ENCODE data around the gene EML1. TPM values are rescaled to one million over a fixed set of nuclear protein-coding genes. Genes with fewer than 3 reads are reported as not detected.
"Not testable (repeated sequence)": the region's sequence is repeated elsewhere in the genome, so short reads cannot be mapped to it uniquely, and the experiment has no call there.

EML1 gene
- total RNA-seq, 1 donor from 2014 or later: 37.6 TPM

GRCh38 chr14:99947695-99948094, 154.5 kb downstream of the EML1 start:
- Histone ChIP-seq H3K4me3 (ENCODE audit: low read length in 3 of 3) (no peak overlapping the region), H3K9me3 (ENCODE audit: control insufficient read depth in 3 of 3, low read length in 3 of 3) (no peaks in the 10 kb centered on the region), H3K36me3 (ENCODE audit: control insufficient read depth in 3 of 3, insufficient read depth in 3 of 3, low read length in 3 of 3) (peaks cover 0 to 9% (median under 1%) of the 10 kb centered on the region in 3 donors), H3K27me3 (ENCODE audit: control insufficient read depth in 3 of 3, insufficient read depth in 3 of 3, low read length in 3 of 3) (peaks cover 9 to 24% (median 17%) of the 10 kb centered on the region in 3 donors), H3K27ac (ENCODE audit: low read depth, low read length) (peak overlapping the region; percentile 20), H3K9ac (ENCODE audit: low read depth in 1 of 3, low read length in 3 of 3) (no peak overlapping the region), H3K4me1 (ENCODE audit: control insufficient read depth in 3 of 3, insufficient read depth in 3 of 3, low read length in 3 of 3) (peaks cover 8 to 33% (median 9%) of the 10 kb centered on the region in 3 donors)

DNA sequence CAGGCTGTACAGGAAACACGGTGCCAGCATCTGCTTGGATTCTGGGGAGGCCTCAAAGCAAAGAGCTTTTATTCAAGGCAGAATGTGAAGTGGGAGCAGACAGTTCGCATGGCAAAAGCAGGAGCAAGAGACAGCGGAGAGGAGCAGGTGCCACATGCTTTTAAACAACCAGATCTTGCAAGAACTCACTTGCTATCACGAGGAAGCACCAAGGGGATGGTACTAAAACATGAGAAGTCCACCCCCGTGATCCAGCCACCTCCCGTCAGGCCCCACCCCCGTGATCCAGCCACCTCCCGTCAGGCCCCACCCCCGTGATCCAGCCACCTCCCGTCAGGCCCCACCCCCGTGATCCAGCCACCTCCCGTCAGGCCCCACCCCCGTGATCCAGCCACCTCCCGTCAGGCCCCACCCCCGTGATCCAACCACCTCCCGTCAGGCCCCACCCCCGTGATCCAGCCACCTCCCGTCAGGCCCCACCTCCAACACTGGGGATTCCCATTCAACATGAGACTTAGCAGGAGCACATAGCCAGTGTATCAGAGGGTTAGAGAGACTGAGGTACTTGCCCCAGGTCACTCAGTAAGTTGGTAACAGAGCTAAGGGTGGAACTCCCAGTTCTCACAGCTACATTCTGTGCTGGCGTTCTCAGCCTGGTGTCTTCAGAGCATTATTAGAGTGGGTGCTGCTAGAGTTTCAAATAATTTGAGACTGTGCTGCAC, 156.0 kb downstream of the EML1 start:
- peak overlapping the region; percentile 43 for H3K27ac ChIP-seq (ENCODE audit: low read depth, low read length)
- not testable (repeated sequence) for H3K9me3 ChIP-seq (ENCODE audit: control insufficient read depth in 3 of 3, low read length in 3 of 3); H3K36me3 ChIP-seq (ENCODE audit: control insufficient read depth in 3 of 3, insufficient read depth in 3 of 3, low read length in 3 of 3); H3K9ac ChIP-seq (ENCODE audit: low read depth in 1 of 3, low read length in 3 of 3); H3K4me3 ChIP-seq (ENCODE audit: low read length in 3 of 3)
- H3K27me3 ChIP-seq (ENCODE audit: control insufficient read depth in 3 of 3, insufficient read depth in 3 of 3, low read length in 3 of 3): peaks cover 17 to 28% (median 18%) of the 10 kb centered on the region in 3 donors
- peaks cover 8 to 33% (median 9%) of the 10 kb centered on the region in 3 donors for H3K4me1 ChIP-seq (ENCODE audit: control insufficient read depth in 3 of 3, insufficient read depth in 3 of 3, low read length in 3 of 3)

GRCh38 chr14:99950181-99950580, 157.0 kb downstream of the EML1 start:
- Histone ChIP-seq H3K36me3 (ENCODE audit: control insufficient read depth in 3 of 3, insufficient read depth in 3 of 3, low read length in 3 of 3) (no peaks in the 10 kb centered on the region), H3K27me3 (ENCODE audit: control insufficient read depth in 3 of 3, insufficient read depth in 3 of 3, low read length in 3 of 3) (peaks cover 17 to 28% (median 18%) of the 10 kb centered on the region in 3 donors), H3K27ac (ENCODE audit: low read depth, low read length) (no peak overlapping the region), H3K9me3 (ENCODE audit: control insufficient read depth in 3 of 3, low read length in 3 of 3) (no peaks in the 10 kb centered on the region), H3K4me1 (ENCODE audit: control insufficient read depth in 3 of 3, insufficient read depth in 3 of 3, low read length in 3 of 3) (peaks cover 8 to 33% (median 9%) of the 10 kb centered on the region in 3 donors), H3K4me3 (ENCODE audit: low read length in 3 of 3) (no peak overlapping the region), H3K9ac (ENCODE audit: low read depth in 1 of 3, low read length in 3 of 3) (no peak overlapping the region)

DNA sequence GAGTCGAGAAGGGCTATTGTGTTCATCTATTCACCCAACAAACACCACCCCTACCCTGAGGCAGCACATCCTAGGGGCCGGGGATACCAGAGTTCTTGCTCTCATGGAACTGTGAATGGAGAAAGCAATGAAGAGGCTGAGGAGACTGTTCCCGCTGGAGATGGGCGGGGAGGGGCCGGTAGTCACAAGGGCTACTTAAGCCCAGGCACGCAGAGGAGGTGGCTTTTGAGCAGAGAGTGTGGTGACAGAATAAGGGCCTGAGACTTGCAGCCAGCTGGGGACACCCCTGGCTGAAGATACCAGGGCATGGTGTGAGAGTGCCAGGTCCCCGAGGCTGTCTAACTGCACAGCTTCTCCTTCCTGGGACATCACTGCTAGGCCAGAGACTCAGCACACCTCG, 157.9 kb downstream of the EML1 start:
- Histone ChIP-seq H3K9me3 (ENCODE audit: control insufficient read depth in 3 of 3, low read length in 3 of 3) (no peaks in the 10 kb centered on the region), H3K4me3 (ENCODE audit: low read length in 3 of 3) (no peak overlapping the region), H3K27ac (ENCODE audit: low read depth, low read length) (no peak overlapping the region), H3K9ac (ENCODE audit: low read depth in 1 of 3, low read length in 3 of 3) (no peak overlapping the region), H3K4me1 (ENCODE audit: control insufficient read depth in 3 of 3, insufficient read depth in 3 of 3, low read length in 3 of 3) (peaks cover 8 to 32% (median 9%) of the 10 kb centered on the region in 3 donors), H3K27me3 (ENCODE audit: control insufficient read depth in 3 of 3, insufficient read depth in 3 of 3, low read length in 3 of 3) (peaks cover 17 to 28% (median 18%) of the 10 kb centered on the region in 3 donors), H3K36me3 (ENCODE audit: control insufficient read depth in 3 of 3, insufficient read depth in 3 of 3, low read length in 3 of 3) (no peaks in the 10 kb centered on the region)

DNA sequence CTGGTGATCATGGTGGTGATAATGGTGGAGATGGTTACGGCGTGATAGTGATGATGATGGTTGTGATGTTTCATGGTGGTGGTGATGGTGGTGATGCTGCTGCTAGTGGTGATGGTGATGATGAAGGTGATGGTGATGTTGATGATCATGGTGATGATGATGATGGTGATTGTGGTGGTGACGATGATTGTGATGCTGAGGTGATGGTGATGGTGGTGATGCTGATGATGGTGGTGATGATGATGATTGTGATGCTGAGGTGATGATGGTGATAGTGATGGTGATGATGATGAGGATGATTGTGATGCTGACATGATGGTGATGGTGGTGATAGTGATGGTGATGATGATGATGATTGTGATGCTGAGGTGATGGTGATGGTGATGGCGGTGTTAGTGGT, 158.8 kb downstream of the EML1 start:
- no peak overlapping the region for H3K9ac ChIP-seq (ENCODE audit: low read depth in 1 of 3, low read length in 3 of 3)
- H3K9me3 ChIP-seq (ENCODE audit: control insufficient read depth in 3 of 3, low read length in 3 of 3): no peaks in the 10 kb centered on the region
- H3K4me3 ChIP-seq (ENCODE audit: low read length in 3 of 3): no peak overlapping the region
- no peak overlapping the region for H3K27ac ChIP-seq (ENCODE audit: low read depth, low read length)
- peaks cover 17 to 28% (median 18%) of the 10 kb centered on the region in 3 donors for H3K27me3 ChIP-seq (ENCODE audit: control insufficient read depth in 3 of 3, insufficient read depth in 3 of 3, low read length in 3 of 3)
- no peaks in the 10 kb centered on the region for H3K36me3 ChIP-seq (ENCODE audit: control insufficient read depth in 3 of 3, insufficient read depth in 3 of 3, low read length in 3 of 3)
- H3K4me1 ChIP-seq (ENCODE audit: control insufficient read depth in 3 of 3, insufficient read depth in 3 of 3, low read length in 3 of 3): peaks cover 0 to 23% (median 7%) of the 10 kb centered on the region in 3 donors

GRCh38 chr14:99952453-99952852, 159.2 kb downstream of the EML1 start:
- Histone ChIP-seq H3K4me3 (ENCODE audit: low read length in 3 of 3) (no peak overlapping the region), H3K9me3 (ENCODE audit: control insufficient read depth in 3 of 3, low read length in 3 of 3) (no peaks in the 10 kb centered on the region), H3K27ac (ENCODE audit: low read depth, low read length) (no peak overlapping the region), H3K27me3 (ENCODE audit: control insufficient read depth in 3 of 3, insufficient read depth in 3 of 3, low read length in 3 of 3) (peaks cover 17 to 28% (median 18%) of the 10 kb centered on the region in 3 donors), H3K36me3 (ENCODE audit: control insufficient read depth in 3 of 3, insufficient read depth in 3 of 3, low read length in 3 of 3) (no peaks in the 10 kb centered on the region), H3K9ac (ENCODE audit: low read depth in 1 of 3, low read length in 3 of 3) (no peak overlapping the region), H3K4me1 (ENCODE audit: control insufficient read depth in 3 of 3, insufficient read depth in 3 of 3, low read length in 3 of 3) (peaks cover 0 to 18% (median 5%) of the 10 kb centered on the region in 3 donors)

DNA sequence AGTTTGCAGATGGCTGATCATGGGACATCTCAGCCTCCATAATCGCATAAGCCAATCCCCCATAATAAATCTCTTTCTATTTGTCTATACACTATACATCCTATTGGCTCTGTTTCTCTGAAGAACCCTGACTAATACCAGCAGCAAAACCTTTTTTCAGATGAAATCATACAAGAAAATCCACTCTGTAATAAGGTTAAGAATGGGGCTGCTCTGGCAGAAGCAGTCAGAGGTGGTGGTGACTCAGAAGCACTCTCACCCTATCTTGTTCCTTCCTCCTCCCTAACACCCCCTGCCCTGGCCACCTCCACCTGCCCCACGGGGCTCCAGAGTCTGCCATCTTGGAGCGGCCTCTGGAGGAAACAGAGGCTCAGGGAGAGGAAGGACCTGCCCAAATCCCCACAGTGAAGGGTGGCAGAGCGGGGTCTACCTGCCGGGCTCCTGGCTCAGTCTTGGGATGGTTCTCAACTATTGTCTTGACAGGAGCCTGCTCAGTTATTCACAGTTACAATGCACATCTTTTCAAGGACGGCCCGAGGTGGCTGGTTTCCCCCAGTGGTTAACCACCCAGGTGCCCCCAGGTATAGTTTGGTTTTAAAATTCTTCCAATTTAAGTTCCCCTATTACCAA, 162.7 kb downstream of the EML1 start:
- peaks cover 16 to 24% (median 17%) of the 10 kb centered on the region in 3 donors for H3K27me3 ChIP-seq (ENCODE audit: control insufficient read depth in 3 of 3, insufficient read depth in 3 of 3, low read length in 3 of 3)
- H3K9me3 ChIP-seq (ENCODE audit: control insufficient read depth in 3 of 3, low read length in 3 of 3): no peaks in the 10 kb centered on the region
- H3K4me3 ChIP-seq (ENCODE audit: low read length in 3 of 3): no peak overlapping the region
- no peak overlapping the region for H3K9ac ChIP-seq (ENCODE audit: low read depth in 1 of 3, low read length in 3 of 3)
- no peak overlapping the region for H3K27ac ChIP-seq (ENCODE audit: low read depth, low read length)
- H3K36me3 ChIP-seq (ENCODE audit: control insufficient read depth in 3 of 3, insufficient read depth in 3 of 3, low read length in 3 of 3): no peaks in the 10 kb centered on the region
- no peaks in the 10 kb centered on the region for H3K4me1 ChIP-seq (ENCODE audit: control insufficient read depth in 3 of 3, insufficient read depth in 3 of 3, low read length in 3 of 3)

DNA sequence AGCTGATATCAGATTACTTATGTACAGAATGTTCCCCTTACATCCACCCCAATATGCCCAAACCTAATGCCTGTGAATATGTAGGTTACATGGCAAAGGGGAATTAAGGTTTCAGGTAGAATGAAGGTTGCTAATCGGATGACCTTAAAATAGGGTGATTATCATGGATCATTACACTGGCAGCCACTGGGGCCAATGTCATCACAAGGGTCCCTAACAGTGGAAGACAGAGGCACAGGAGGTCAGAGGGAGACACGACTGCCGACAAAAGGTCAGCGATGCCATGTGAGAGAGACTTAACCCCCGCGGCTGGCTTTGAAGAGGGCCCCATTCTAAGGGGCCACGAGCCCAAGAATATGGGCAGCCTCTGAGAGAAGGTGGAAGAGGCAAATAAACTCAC, 165.2 kb downstream of the EML1 start:
- no peak overlapping the region for H3K27ac ChIP-seq (ENCODE audit: low read depth, low read length)

DNA sequence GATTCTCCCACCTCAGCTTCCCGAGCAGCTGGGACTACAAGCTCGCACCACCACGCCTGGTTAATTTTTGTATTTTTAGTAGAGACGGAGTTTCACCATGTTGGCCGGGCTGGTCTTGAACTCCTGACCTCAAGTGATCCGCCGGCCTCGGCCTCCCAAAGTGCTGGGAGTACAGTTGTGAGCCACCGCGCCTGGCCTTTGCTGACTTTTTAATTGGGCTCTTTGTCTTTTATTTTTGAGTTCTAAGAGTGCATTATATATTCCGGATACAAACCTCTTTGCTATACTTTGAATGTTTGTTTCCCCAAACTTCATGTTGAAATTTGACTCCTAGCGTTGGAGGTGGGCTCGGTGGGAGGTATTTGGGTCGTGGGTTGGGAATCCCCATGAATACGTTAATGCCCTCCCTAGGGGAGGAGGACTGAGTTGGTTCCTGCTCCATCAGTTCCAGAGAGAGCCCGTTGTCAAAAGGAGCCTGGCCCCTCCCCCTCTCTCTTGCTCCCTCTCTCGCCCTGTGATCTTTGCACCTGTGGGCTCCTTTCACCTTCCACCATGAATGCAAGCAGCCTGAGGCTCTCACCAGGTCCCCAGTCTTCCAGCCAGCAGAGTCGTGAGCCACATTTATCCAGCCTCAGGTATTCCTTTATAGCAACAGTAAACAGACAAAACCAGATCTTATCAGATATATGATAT, 168.8 kb downstream of the EML1 start:
- H3K4me3 ChIP-seq (ENCODE audit: low read length in 3 of 3): no peak overlapping the region
- no peaks in the 10 kb centered on the region for H3K4me1 ChIP-seq (ENCODE audit: control insufficient read depth in 3 of 3, insufficient read depth in 3 of 3, low read length in 3 of 3)
- H3K27ac ChIP-seq (ENCODE audit: low read depth, low read length): no peak overlapping the region
- H3K9me3 ChIP-seq (ENCODE audit: control insufficient read depth in 3 of 3, low read length in 3 of 3): no peaks in the 10 kb centered on the region
- no peak overlapping the region for H3K9ac ChIP-seq (ENCODE audit: low read depth in 1 of 3, low read length in 3 of 3)
- H3K27me3 ChIP-seq (ENCODE audit: control insufficient read depth in 3 of 3, insufficient read depth in 3 of 3, low read length in 3 of 3): peaks cover 5 to 16% (median 12%) of the 10 kb centered on the region in 3 donors
- no peaks in the 10 kb centered on the region for H3K36me3 ChIP-seq (ENCODE audit: control insufficient read depth in 3 of 3, insufficient read depth in 3 of 3, low read length in 3 of 3)

More for the DNA sequence above, 165.2 kb downstream of the EML1 start:
- Histone ChIP-seq H3K9me3 (ENCODE audit: control insufficient read depth in 3 of 3, low read length in 3 of 3) (no peaks in the 10 kb centered on the region), H3K9ac (ENCODE audit: low read depth in 1 of 3, low read length in 3 of 3) (no peak overlapping the region), H3K27me3 (ENCODE audit: control insufficient read depth in 3 of 3, insufficient read depth in 3 of 3, low read length in 3 of 3) (peaks cover 9 to 22% (median 12%) of the 10 kb centered on the region in 3 donors), H3K4me1 (ENCODE audit: control insufficient read depth in 3 of 3, insufficient read depth in 3 of 3, low read length in 3 of 3) (no peaks in the 10 kb centered on the region), H3K36me3 (ENCODE audit: control insufficient read depth in 3 of 3, insufficient read depth in 3 of 3, low read length in 3 of 3) (no peaks in the 10 kb centered on the region), H3K4me3 (ENCODE audit: low read length in 3 of 3) (no peak overlapping the region)

DNA sequence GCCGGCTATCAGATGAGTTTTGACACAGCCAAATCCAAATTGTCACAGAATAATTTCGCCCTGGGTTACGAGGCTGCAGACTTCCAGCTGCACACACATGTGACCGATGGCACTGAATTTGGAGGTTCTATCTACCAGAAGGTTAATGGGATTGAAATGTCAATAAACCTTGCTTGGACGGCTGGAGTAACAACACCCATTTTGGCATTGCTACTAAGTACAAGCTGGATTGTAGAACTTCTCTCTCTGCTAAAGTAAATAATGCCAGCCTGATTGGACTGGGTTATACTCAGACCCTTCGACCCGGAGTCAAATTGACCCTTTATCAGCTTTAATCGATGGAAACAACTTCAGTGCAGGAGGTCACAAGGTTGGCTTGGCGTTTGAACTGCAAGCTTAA, 171.8 kb downstream of the EML1 start:
- H3K4me1 ChIP-seq (ENCODE audit: control insufficient read depth in 3 of 3, insufficient read depth in 3 of 3, low read length in 3 of 3): peaks cover 0 to 6% (median 3%) of the 10 kb centered on the region in 3 donors
- no peak overlapping the region for H3K9ac ChIP-seq (ENCODE audit: low read depth in 1 of 3, low read length in 3 of 3)
- H3K9me3 ChIP-seq (ENCODE audit: control insufficient read depth in 3 of 3, low read length in 3 of 3): no peaks in the 10 kb centered on the region
- H3K36me3 ChIP-seq (ENCODE audit: control insufficient read depth in 3 of 3, insufficient read depth in 3 of 3, low read length in 3 of 3): no peaks in the 10 kb centered on the region
- H3K27me3 ChIP-seq (ENCODE audit: control insufficient read depth in 3 of 3, insufficient read depth in 3 of 3, low read length in 3 of 3): peaks cover 5 to 9% (median 9%) of the 10 kb centered on the region in 3 donors
- no peak overlapping the region for H3K27ac ChIP-seq (ENCODE audit: low read depth, low read length)
- H3K4me3 ChIP-seq (ENCODE audit: low read length in 3 of 3): no peak overlapping the region
